Common myeloid progenitor, CD34-positive (primary cell): ENCODE results near the gene TBC1D32.

ENCODE experiments used
- CTCF ChIA-PET: fragments of 350-600 bp; sonication (Branson Sonifier 250); formaldehyde crosslinking; loops from one replicate; lab custom pipeline; 2021; ENCODE audit warnings: antibody characterized with exemption; lab: Charles Lee
- POLR2A ChIA-PET: fragments of 350-600 bp; sonication (Branson Sonifier 250); formaldehyde crosslinking; loops from one replicate; lab custom pipeline; 2021; ENCODE audit warnings: antibody characterized with exemption; lab: Charles Lee
- DNase-seq, 3 donors: peaks; one replicate each; pipeline versions ENCODE4 v3.0.0 to v3.0.0-alpha.2; 2013
- H3K27ac ChIP-seq, 2 experiments: 1 replicate in 1 of 2; 2 replicates in 1 of 2; pipeline ENCODE4 v1.7.0; 2013; ENCODE audit warnings: inconsistent platforms in 2 of 2, low read length in 2 of 2, mild to moderate bottlenecking in 2 of 2, low read depth in 1 of 2, moderate library complexity in 1 of 2; ENCODE audit not compliant: severe bottlenecking in 2 of 2, insufficient read depth in 1 of 2, poor library complexity in 1 of 2
- H3K27me3 ChIP-seq, 5 experiments: replicated peaks in 2 of 5; 1 replicate in 3 of 5; 2 replicates in 2 of 5; pipeline versions ENCODE4 v1.6.1 to v1.7.0; 2013; ENCODE audit warnings: low read length in 4 of 5, mild to moderate bottlenecking in 2 of 5, moderate library complexity in 2 of 5, inconsistent platforms in 1 of 5; ENCODE audit not compliant: insufficient read depth in 5 of 5, control insufficient read depth in 4 of 5
- H3K36me3 ChIP-seq, 4 experiments: 1 replicate in 2 of 4; 2 replicates in 2 of 4; pipeline versions ENCODE4 v1.6.1 to v1.7.0; 2013; ENCODE audit warnings: low read length in 3 of 4, control low read depth in 1 of 4, mild to moderate bottlenecking in 1 of 4; ENCODE audit not compliant: control insufficient read depth in 4 of 4, insufficient read depth in 4 of 4
- H3K4me1 ChIP-seq, 4 experiments: 1 replicate in 3 of 4; 2 replicates in 1 of 4; pipeline versions ENCODE4 v1.6.1 to v1.7.1; 2013; ENCODE audit warnings: low read length in 3 of 4, mild to moderate bottlenecking in 3 of 4, control low read depth in 1 of 4, inconsistent platforms in 1 of 4, moderate library complexity in 1 of 4; ENCODE audit not compliant: control insufficient read depth in 4 of 4, insufficient read depth in 4 of 4; ENCODE audit errors: control extremely low read depth in 1 of 4
- H3K4me3 ChIP-seq, 7 experiments: 1 replicate in 4 of 7; 2 replicates in 3 of 7; pipeline versions ENCODE4 v1.5.1 to v1.7.0; 2013; ENCODE audit warnings: mild to moderate bottlenecking in 7 of 7, low read length in 6 of 7, moderate library complexity in 6 of 7, inconsistent platforms in 2 of 7, low read depth in 2 of 7, control low read depth in 1 of 7; ENCODE audit not compliant: insufficient read depth in 4 of 7, control insufficient read depth in 1 of 7; ENCODE audit errors: extremely low read depth in 1 of 7
- H3K9me3 ChIP-seq, 5 experiments: 1 replicate in 4 of 5; 2 replicates in 1 of 5; pipeline versions ENCODE4 v1.6.1 to v1.7.1; 2013; ENCODE audit warnings: low read length in 4 of 5, mild to moderate bottlenecking in 2 of 5, inconsistent platforms in 1 of 5, low read depth in 1 of 5, moderate library complexity in 1 of 5; ENCODE audit not compliant: control insufficient read depth in 4 of 5, insufficient read depth in 2 of 5; ENCODE audit errors: control extremely low read depth in 1 of 5
- WGBS: methylation state at CpG from one replicate; pipeline ENCODE4 v1.1.5; 2013; ENCODE audit not compliant: insufficient coverage; 5-methylcytosine and 5-hydroxymethylcytosine counted together

Gene TBC1D32

GRCh38 chr6:121157906-121158305, 176.4 kb downstream of the TBC1D32 start:
- POLR2A ChIA-PET = no interaction called here
- H3K27ac ChIP-seq = no peak overlapping the region
- no peak for DNase-seq
- H3K4me1 ChIP-seq = no peaks in the 10 kb centered on the region
- no CpG with 5 or more reads among the region's 1 CpG for WGBS
- H3K36me3 ChIP-seq = peaks cover 3 to 38% (median 16%) of the 10 kb centered on the region in 4 experiments
- no peak overlapping the region for H3K4me3 ChIP-seq
- no peaks in the 10 kb centered on the region for H3K27me3 ChIP-seq
- peaks cover 0 to 27% (median 9%) of the 10 kb centered on the region in 5 experiments for H3K9me3 ChIP-seq
- CTCF ChIA-PET = no interaction called here

GRCh38 chr6:121143476-121143875, 190.8 kb downstream of the TBC1D32 start:
- Histone ChIP-seq H3K4me3 (no peak overlapping the region), H3K27ac (no peak overlapping the region), H3K36me3 (peaks cover 0 to 4% (median 0%) of the 10 kb centered on the region in 4 experiments), H3K4me1 (no peaks in the 10 kb centered on the region), H3K9me3 (peaks cover 0 to 9% (median 6%) of the 10 kb centered on the region in 5 experiments), H3K27me3 (no peaks in the 10 kb centered on the region)
- CTCF ChIA-PET = no interaction called here
- POLR2A ChIA-PET = no interaction called here
- WGBS = no CpG with 5 or more reads among the region's 2 CpGs
- DNase-seq = no peak

- 100% methylated on average over 4 of the region's 6 CpGs for WGBS
- Histone ChIP-seq H3K27me3 (no peaks in the 10 kb centered on the region), H3K4me3 (no peak overlapping the region), H3K36me3 (peaks cover 0 to 4% (median 0%) of the 10 kb centered on the region in 4 experiments), H3K4me1 (no peaks in the 10 kb centered on the region), H3K27ac (no peak overlapping the region), H3K9me3 (peaks cover 0 to 9% (median 4%) of the 10 kb centered on the region in 5 experiments)
- DNase-seq = no peak
- CTCF ChIA-PET = no interaction called here
- POLR2A ChIA-PET = no interaction called here
Observed at GRCh38 chr6:121142093-121142492, 192.2 kb downstream of the TBC1D32 start.

- DNase-seq = no peak
- no peaks in the 10 kb centered on the region for H3K27me3 ChIP-seq
- no peaks in the 10 kb centered on the region for H3K4me1 ChIP-seq
- no peaks in the 10 kb centered on the region for H3K36me3 ChIP-seq
- POLR2A ChIA-PET = no interaction called here
- CTCF ChIA-PET = no interaction called here
- no peak overlapping the region for H3K27ac ChIP-seq
- H3K4me3 ChIP-seq = no peak overlapping the region
- H3K9me3 ChIP-seq = peaks cover 0 to 1% (median 0%) of the 10 kb centered on the region in 5 experiments
Observed at GRCh38 chr6:121135425-121135824, 198.9 kb downstream of the TBC1D32 start.

GRCh38 chr6:121134922-121135321, 199.4 kb downstream of the TBC1D32 start:
- POLR2A ChIA-PET = no interaction called here
- CTCF ChIA-PET = no interaction called here
- DNase-seq = no peak
- no peaks in the 10 kb centered on the region for H3K27me3 ChIP-seq
- H3K27ac ChIP-seq = no peak overlapping the region
- no peak overlapping the region for H3K4me3 ChIP-seq
- H3K4me1 ChIP-seq = no peaks in the 10 kb centered on the region
- H3K9me3 ChIP-seq = peaks cover 0 to under 1% (median 0%) of the 10 kb centered on the region in 5 experiments
- H3K36me3 ChIP-seq = no peaks in the 10 kb centered on the region

GRCh38 chr6:121124600-121124999, 209.7 kb downstream of the TBC1D32 start:
- ChIA-PET CTCF (no interaction called here), POLR2A (no interaction called here)
- peaks cover 0 to 25% (median 6%) of the 10 kb centered on the region in 5 experiments for H3K9me3 ChIP-seq

GRCh38 chr6:121112356-121112755, 221.9 kb downstream of the TBC1D32 start:
- no peak for DNase-seq
- H3K4me1 ChIP-seq = no peaks in the 10 kb centered on the region
- H3K27ac ChIP-seq = no peak overlapping the region
- H3K9me3 ChIP-seq = no peaks in the 10 kb centered on the region
- H3K36me3 ChIP-seq = peaks cover 0 to 2% (median 0%) of the 10 kb centered on the region in 4 experiments
- no peaks in the 10 kb centered on the region for H3K27me3 ChIP-seq
- ChIA-PET POLR2A (no interaction called here), CTCF (no interaction called here)
- H3K4me3 ChIP-seq = no peak overlapping the region

More at GRCh38 chr6:121124600-121124999, 209.7 kb downstream of the TBC1D32 start:
- Histone ChIP-seq H3K27me3 (no peaks in the 10 kb centered on the region), H3K4me3 (no peak overlapping the region), H3K36me3 (peaks cover 0 to 37% (median 8%) of the 10 kb centered on the region in 4 experiments), H3K4me1 (no peaks in the 10 kb centered on the region), H3K27ac (no peak overlapping the region)
- DNase-seq = peak in 2 of 3 donors; percentile 2 to 8
